Sigmoid colon (tissue), 4 donors: Measurements from ENCODE around the gene CD247.

Experiments
- CTCF ChIP-seq, 4 experiments: fragments of 450-650 bp in 3 of 4; fragments of 200-600 bp in 1 of 4; IDR thresholded peaks; one replicate each; pipeline ENCODE4 v1.5.1; 2016 to 2019; ENCODE audit warnings: antibody characterized with exemption in 4 of 4, mild to moderate bottlenecking in 3 of 4, moderate library complexity in 2 of 4
- EP300 ChIP-seq, 4 donors: sonication (generic); formaldehyde crosslinking; IDR thresholded peaks; one replicate each; pipeline ENCODE4 v1.6.1; 2017; ENCODE audit warnings: antibody characterized with exemption in 4 of 4
- POLR2A ChIP-seq, 2 donors: fragments of 450-650 bp; IDR thresholded peaks; one replicate each; pipeline ENCODE4 v1.6.1; 2016; ENCODE audit warnings: antibody characterized with exemption in 2 of 2, mild to moderate bottlenecking in 2 of 2, moderate library complexity in 2 of 2
- POLR2AphosphoS5 ChIP-seq, 4 donors: sonication (generic); formaldehyde crosslinking; IDR thresholded peaks; one replicate each; pipeline ENCODE4 v1.6.1; 2017; ENCODE audit warnings: antibody characterized with exemption in 4 of 4

- TF ChIP-seq CTCF (IDR thresholded peaks at IDR 0.05), result no peak
- TF ChIP-seq POLR2A (IDR thresholded peaks at IDR 0.05), result no peak
- no peak for TF ChIP-seq POLR2AphosphoS5 (IDR thresholded peaks at IDR 0.05)
- TF ChIP-seq EP300 (IDR thresholded peaks at IDR 0.05), result no peak
Measured at GRCh38 chr1:167443757-167444156, 74.6 kb downstream of the CD247 start.
